Cerebellar cortex (tissue), 1 donor: ENCODE measurements around the gene ECHS1.
"Not testable (repeated sequence)": the region's sequence is repeated elsewhere in the genome, so short reads cannot be mapped to it uniquely, and the experiment has no call there.

Source experiments
- DNase-seq: peaks from one replicate; pipeline ENCODE4 v3.0.0-alpha.2; 2015; ENCODE audit warnings: low spot score

The ECHS1 gene

GRCh38 chr10:133324857-133325260 is 48.3 kb downstream of the ECHS1 start:
- no peak for DNase-seq

GRCh38 chr10:133324198-133324792 is 48.9 kb downstream of the ECHS1 start:
- peak; percentile 59 for DNase-seq

- not testable (repeated sequence) for DNase-seq
These were observed 51.0 kb downstream of the ECHS1 start for GRCh38 chr10:133322064-133322709.

- DNase-seq, result not testable (repeated sequence)
These were observed 52.2 kb downstream of the ECHS1 start for GRCh38 chr10:133320852-133321422.

- DNase-seq, result peak; percentile 71
These were observed 54.5 kb downstream of the ECHS1 start for GRCh38 chr10:133318494-133319127.

- no peak for DNase-seq
These were observed 56.4 kb downstream of the ECHS1 start for GRCh38 chr10:133316732-133317131.

GRCh38 chr10:133316266-133316665 is 56.9 kb downstream of the ECHS1 start:
- DNase-seq, result peak; percentile 28

- peak; percentile 52 for DNase-seq
These were observed 57.3 kb downstream of the ECHS1 start for GRCh38 chr10:133315847-133316246.

- no peak for DNase-seq
These were observed 58.2 kb downstream of the ECHS1 start for GRCh38 chr10:133314911-133315310.

GRCh38 chr10:133313192-133313591 is 60.0 kb downstream of the ECHS1 start:
- DNase-seq, result no peak

GRCh38 chr10:133312769-133313145 is 60.4 kb downstream of the ECHS1 start:
- no peak for DNase-seq
